ENCODE data around the gene REST.

Gene REST

GRCh38 chr4:56902703-56903102, 5.0 kb upstream of the REST start:
- no peak overlapping the region for H3K27ac ChIP-seq (replicated peaks)
- DNase-seq (ENCODE audit: low read depth in 1 of 2, low spot score in 1 of 2): no peak
- H3K27me3 ChIP-seq (ENCODE audit: insufficient read depth, poor library complexity, severe bottlenecking): no peaks in the 10 kb centered on the region
- H3K4me3 ChIP-seq (replicated peaks; ENCODE audit: insufficient read depth, low read length): no peak overlapping the region
- TF ChIP-seq GABPA (IDR thresholded peaks at IDR 0.05; ENCODE audit: low read depth): no peak
- no peak for TF ChIP-seq REST (IDR thresholded peaks at IDR 0.05; ENCODE audit: insufficient replicate concordance, low read depth)
- no peak for TF ChIP-seq POLR2AphosphoS5 (IDR thresholded peaks at IDR 0.05; ENCODE audit: low read depth)
- TF ChIP-seq CTCF (IDR thresholded peaks at IDR 0.05; ENCODE audit: insufficient read depth, low read length): no peak
- TF ChIP-seq SPI1 (IDR thresholded peaks at IDR 0.05; ENCODE audit: borderline replicate concordance, low read depth): no peak

GRCh38 chr4:56905796-56906195, 1.9 kb upstream of the REST start:
- TF ChIP-seq SPI1 (IDR thresholded peaks at IDR 0.05; ENCODE audit: borderline replicate concordance, low read depth) (no peak), CTCF (IDR thresholded peaks at IDR 0.05; ENCODE audit: insufficient read depth, low read length) (no peak)
- H3K4me3 ChIP-seq (replicated peaks; ENCODE audit: insufficient read depth, low read length): no peak overlapping the region
- H3K27ac ChIP-seq (replicated peaks): no peak overlapping the region
- H3K27me3 ChIP-seq (ENCODE audit: insufficient read depth, poor library complexity, severe bottlenecking): no peaks in the 10 kb centered on the region
- no peak for DNase-seq (ENCODE audit: low read depth in 1 of 2, low spot score in 1 of 2)

- Histone ChIP-seq H3K27me3 (ENCODE audit: insufficient read depth, poor library complexity, severe bottlenecking) (no peaks in the 10 kb centered on the region), H3K27ac (replicated peaks) (no peak overlapping the region), H3K4me3 (replicated peaks; ENCODE audit: insufficient read depth, low read length) (peak overlapping the region; percentile 56)
- DNase-seq (ENCODE audit: low read depth in 1 of 2, low spot score in 1 of 2): peak in 1 of 2 experiments; percentile 25
- TF ChIP-seq SPI1 (IDR thresholded peaks at IDR 0.05; ENCODE audit: borderline replicate concordance, low read depth) (peak; percentile 55), POLR2AphosphoS5 (IDR thresholded peaks at IDR 0.05; ENCODE audit: low read depth) (no peak)
Measured at GRCh38 chr4:56906489-56907393, 959 bp upstream of the REST start.

GRCh38 chr4:56908206-56909085, 746 bp downstream of the REST start:
- H3K4me3 ChIP-seq (replicated peaks; ENCODE audit: insufficient read depth, low read length): peak overlapping the region; percentile 73
- TF ChIP-seq SPI1 (IDR thresholded peaks at IDR 0.05; ENCODE audit: borderline replicate concordance, low read depth) (no peak), CTCF (IDR thresholded peaks at IDR 0.05; ENCODE audit: insufficient read depth, low read length) (no peak), POLR2AphosphoS5 (IDR thresholded peaks at IDR 0.05; ENCODE audit: low read depth) (no peak), REST (IDR thresholded peaks at IDR 0.05; ENCODE audit: insufficient replicate concordance, low read depth) (peak; percentile 83), GABPA (IDR thresholded peaks at IDR 0.05; ENCODE audit: low read depth) (peak; percentile 70)
- H3K27ac ChIP-seq (replicated peaks): peak overlapping the region; percentile 98
- peak; percentile 43 to 66 for DNase-seq (ENCODE audit: low read depth in 1 of 2, low spot score in 1 of 2)
- H3K27me3 ChIP-seq (ENCODE audit: insufficient read depth, poor library complexity, severe bottlenecking): no peaks in the 10 kb centered on the region

Measured in HL-60 (cell line).